ENCODE results near the gene PPTC7. TPM values are rescaled to one million over a fixed set of nuclear protein-coding genes. Genes with fewer than 3 reads are reported as not detected.

PPTC7 gene
- total and polyA plus RNA-seq, 4 donors: 5.6 to 15.7 (median 8.3) TPM

DNA sequence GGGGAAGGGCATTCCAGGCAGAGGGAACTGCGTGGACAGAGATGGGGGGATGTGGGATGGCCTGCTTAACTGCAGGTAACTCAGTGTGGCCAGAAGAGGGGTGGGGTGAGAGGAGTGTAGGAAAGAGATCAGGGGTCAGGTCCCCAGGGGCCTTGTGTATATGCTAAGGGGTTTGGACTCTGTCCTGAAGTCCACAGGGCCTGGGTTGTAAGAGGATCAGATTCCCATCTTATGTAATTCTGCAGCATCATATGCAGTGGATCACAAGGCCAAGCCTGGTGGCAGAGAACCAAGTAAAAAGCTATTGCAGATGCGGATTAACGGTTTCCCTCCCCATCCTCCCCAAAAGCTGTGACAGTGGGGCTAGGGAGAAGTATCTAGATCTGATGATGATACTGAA is 39.5 kb upstream of the PPTC7 start:
- Histone ChIP-seq H3K36me3 (ENCODE audit: control insufficient read depth in 4 of 4, insufficient read depth in 3 of 4, low read depth in 1 of 4, low read length in 3 of 4) (peaks cover 0 to 2% (median 0%) of the 10 kb centered on the region in 4 donors), H3K4me1 (ENCODE audit: control insufficient read depth in 4 of 4, insufficient read depth in 4 of 4, low read length in 3 of 4) (no peaks in the 10 kb centered on the region), H3K27ac (ENCODE audit: low read depth in 1 of 2, low read length in 2 of 2) (no peak overlapping the region), H3K4me3 (ENCODE audit: low read depth in 1 of 3, low read length in 3 of 3) (no peak overlapping the region), H3K9ac (ENCODE audit: low read depth in 1 of 2, low read length in 2 of 2) (no peak overlapping the region), H3K27me3 (ENCODE audit: control insufficient read depth in 4 of 4, insufficient read depth in 4 of 4, low read length in 3 of 4) (no peaks in the 10 kb centered on the region), H3K9me3 (ENCODE audit: control insufficient read depth in 4 of 4, low read length in 3 of 4) (no peaks in the 10 kb centered on the region)
- WGBS: 94% methylated on average over 3 of the region's 3 CpGs
- no peak for DNase-seq (ENCODE audit: low spot score)
- TF ChIP-seq HNF4A (conservative IDR thresholded peaks at IDR 0.05) (peak in 1 of 2 donors; percentile 20), YY1 (IDR thresholded peaks at IDR 0.05) (no peak)

DNA sequence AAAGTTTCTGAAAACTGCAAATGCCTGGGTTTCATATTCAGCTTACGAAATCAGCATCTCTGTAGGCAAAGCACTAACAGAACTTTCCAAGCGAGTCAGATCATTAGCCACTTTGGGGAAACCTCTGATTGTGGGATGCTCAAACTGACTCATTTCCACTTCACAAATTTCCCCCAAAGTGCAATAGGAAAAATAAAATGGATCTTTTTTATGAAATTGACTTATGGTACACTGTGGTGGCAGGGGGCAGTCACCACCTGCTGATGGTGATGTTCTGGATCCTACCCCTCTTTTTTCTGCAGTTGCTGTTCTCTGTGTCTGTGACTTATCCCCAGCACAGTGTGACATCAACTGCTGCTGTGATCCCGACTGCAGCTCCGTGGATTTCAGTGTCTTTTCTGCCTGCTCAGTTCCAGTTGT is 36.4 kb upstream of the PPTC7 start:
- WGBS: 87% methylated on average over 4 of the region's 4 CpGs
- no peaks in the 10 kb centered on the region for H3K9me3 ChIP-seq (ENCODE audit: control insufficient read depth in 4 of 4, low read length in 3 of 4)
- no peak for TF ChIP-seq RXRA (IDR thresholded peaks at IDR 0.05)
- TF ChIP-seq GABPA (IDR thresholded peaks at IDR 0.05 in 1 of 2, conservative IDR thresholded peaks at IDR 0.05 in 1 of 2): no peak
- no peak for TF ChIP-seq HNF4G (IDR thresholded peaks at IDR 0.05)
- no peak for TF ChIP-seq FOXA1 (IDR thresholded peaks at IDR 0.05)
- TF ChIP-seq SP1 (IDR thresholded peaks at IDR 0.05): no peak
- TF ChIP-seq, protein P1, sequence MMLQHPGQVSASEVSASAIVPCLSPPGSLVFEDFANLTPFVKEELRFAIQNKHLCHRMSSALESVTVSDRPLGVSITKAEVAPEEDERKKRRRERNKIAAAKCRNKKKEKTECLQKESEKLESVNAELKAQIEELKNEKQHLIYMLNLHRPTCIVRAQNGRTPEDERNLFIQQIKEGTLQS (IDR thresholded peaks at IDR 0.05): no peak
- TF ChIP-seq, protein P2, sequence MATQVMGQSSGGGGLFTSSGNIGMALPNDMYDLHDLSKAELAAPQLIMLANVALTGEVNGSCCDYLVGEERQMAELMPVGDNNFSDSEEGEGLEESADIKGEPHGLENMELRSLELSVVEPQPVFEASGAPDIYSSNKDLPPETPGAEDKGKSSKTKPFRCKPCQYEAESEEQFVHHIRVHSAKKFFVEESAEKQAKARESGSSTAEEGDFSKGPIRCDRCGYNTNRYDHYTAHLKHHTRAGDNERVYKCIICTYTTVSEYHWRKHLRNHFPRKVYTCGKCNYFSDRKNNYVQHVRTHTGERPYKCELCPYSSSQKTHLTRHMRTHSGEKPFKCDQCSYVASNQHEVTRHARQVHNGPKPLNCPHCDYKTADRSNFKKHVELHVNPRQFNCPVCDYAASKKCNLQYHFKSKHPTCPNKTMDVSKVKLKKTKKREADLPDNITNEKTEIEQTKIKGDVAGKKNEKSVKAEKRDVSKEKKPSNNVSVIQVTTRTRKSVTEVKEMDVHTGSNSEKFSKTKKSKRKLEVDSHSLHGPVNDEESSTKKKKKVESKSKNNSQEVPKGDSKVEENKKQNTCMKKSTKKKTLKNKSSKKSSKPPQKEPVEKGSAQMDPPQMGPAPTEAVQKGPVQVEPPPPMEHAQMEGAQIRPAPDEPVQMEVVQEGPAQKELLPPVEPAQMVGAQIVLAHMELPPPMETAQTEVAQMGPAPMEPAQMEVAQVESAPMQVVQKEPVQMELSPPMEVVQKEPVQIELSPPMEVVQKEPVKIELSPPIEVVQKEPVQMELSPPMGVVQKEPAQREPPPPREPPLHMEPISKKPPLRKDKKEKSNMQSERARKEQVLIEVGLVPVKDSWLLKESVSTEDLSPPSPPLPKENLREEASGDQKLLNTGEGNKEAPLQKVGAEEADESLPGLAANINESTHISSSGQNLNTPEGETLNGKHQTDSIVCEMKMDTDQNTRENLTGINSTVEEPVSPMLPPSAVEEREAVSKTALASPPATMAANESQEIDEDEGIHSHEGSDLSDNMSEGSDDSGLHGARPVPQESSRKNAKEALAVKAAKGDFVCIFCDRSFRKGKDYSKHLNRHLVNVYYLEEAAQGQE (IDR thresholded peaks at IDR 0.05): no peak
- TF ChIP-seq, protein P3, sequence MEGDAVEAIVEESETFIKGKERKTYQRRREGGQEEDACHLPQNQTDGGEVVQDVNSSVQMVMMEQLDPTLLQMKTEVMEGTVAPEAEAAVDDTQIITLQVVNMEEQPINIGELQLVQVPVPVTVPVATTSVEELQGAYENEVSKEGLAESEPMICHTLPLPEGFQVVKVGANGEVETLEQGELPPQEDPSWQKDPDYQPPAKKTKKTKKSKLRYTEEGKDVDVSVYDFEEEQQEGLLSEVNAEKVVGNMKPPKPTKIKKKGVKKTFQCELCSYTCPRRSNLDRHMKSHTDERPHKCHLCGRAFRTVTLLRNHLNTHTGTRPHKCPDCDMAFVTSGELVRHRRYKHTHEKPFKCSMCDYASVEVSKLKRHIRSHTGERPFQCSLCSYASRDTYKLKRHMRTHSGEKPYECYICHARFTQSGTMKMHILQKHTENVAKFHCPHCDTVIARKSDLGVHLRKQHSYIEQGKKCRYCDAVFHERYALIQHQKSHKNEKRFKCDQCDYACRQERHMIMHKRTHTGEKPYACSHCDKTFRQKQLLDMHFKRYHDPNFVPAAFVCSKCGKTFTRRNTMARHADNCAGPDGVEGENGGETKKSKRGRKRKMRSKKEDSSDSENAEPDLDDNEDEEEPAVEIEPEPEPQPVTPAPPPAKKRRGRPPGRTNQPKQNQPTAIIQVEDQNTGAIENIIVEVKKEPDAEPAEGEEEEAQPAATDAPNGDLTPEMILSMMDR (IDR thresholded peaks at IDR 0.05; ENCODE audit: low read depth, low read length, missing input control): no peak
- TF ChIP-seq NR2F2 (IDR thresholded peaks at IDR 0.05): no peak
- no peak for TF ChIP-seq FOXA2 (IDR thresholded peaks at IDR 0.05)
- no peak for TF ChIP-seq HNF4A (conservative IDR thresholded peaks at IDR 0.05)
- no peak for TF ChIP-seq EGR1 (IDR thresholded peaks at IDR 0.05; ENCODE audit: low read depth in 2 of 2)
- TF ChIP-seq, protein P4, sequence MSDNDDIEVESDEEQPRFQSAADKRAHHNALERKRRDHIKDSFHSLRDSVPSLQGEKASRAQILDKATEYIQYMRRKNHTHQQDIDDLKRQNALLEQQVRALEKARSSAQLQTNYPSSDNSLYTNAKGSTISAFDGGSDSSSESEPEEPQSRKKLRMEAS (IDR thresholded peaks at IDR 0.05): no peak
- TF ChIP-seq JUND (IDR thresholded peaks at IDR 0.05): no peak
- no peak for TF ChIP-seq TAF1 (conservative IDR thresholded peaks at IDR 0.05)
- TF ChIP-seq RAD21 (IDR thresholded peaks at IDR 0.05): no peak
- no peak for TF ChIP-seq YY1 (IDR thresholded peaks at IDR 0.05)
- TF ChIP-seq, protein P5, sequence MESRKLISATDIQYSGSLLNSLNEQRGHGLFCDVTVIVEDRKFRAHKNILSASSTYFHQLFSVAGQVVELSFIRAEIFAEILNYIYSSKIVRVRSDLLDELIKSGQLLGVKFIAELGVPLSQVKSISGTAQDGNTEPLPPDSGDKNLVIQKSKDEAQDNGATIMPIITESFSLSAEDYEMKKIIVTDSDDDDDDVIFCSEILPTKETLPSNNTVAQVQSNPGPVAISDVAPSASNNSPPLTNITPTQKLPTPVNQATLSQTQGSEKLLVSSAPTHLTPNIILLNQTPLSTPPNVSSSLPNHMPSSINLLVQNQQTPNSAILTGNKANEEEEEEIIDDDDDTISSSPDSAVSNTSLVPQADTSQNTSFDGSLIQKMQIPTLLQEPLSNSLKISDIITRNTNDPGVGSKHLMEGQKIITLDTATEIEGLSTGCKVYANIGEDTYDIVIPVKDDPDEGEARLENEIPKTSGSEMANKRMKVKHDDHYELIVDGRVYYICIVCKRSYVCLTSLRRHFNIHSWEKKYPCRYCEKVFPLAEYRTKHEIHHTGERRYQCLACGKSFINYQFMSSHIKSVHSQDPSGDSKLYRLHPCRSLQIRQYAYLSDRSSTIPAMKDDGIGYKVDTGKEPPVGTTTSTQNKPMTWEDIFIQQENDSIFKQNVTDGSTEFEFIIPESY (IDR thresholded peaks at IDR 0.05): no peak
- no peak overlapping the region for H3K9ac ChIP-seq (ENCODE audit: low read depth in 1 of 2, low read length in 2 of 2)
- no peak for DNase-seq (ENCODE audit: low spot score)
- no peaks in the 10 kb centered on the region for H3K36me3 ChIP-seq (ENCODE audit: control insufficient read depth in 4 of 4, insufficient read depth in 3 of 4, low read depth in 1 of 4, low read length in 3 of 4)
- no peak overlapping the region for H3K4me3 ChIP-seq (ENCODE audit: low read depth in 1 of 3, low read length in 3 of 3)
- H3K27ac ChIP-seq (ENCODE audit: low read depth in 1 of 2, low read length in 2 of 2): no peak overlapping the region
- no peaks in the 10 kb centered on the region for H3K27me3 ChIP-seq (ENCODE audit: control insufficient read depth in 4 of 4, insufficient read depth in 4 of 4, low read length in 3 of 4)
- peaks cover 0 to 2% (median under 1%) of the 10 kb centered on the region in 4 donors for H3K4me1 ChIP-seq (ENCODE audit: control insufficient read depth in 4 of 4, insufficient read depth in 4 of 4, low read length in 3 of 4)

Data from liver (tissue), 9 donors.